K562 (cell line): ENCODE results near the gene CHAD. TPM values are rescaled to one million over a fixed set of nuclear protein-coding genes. Genes with fewer than 3 reads are reported as not detected.

Experiments used
- ATAC-seq: fragments of 200-7000 bp; cut with Tn5 transposase; 3 replicates; pipeline ENCODE4 v1.9.1; 2020; ENCODE audit warnings: moderate library complexity
- BruUV-seq: library from RNA; stranded (reverse); fragments of 400-500 nt; replicated peaks from 2 replicates; lab custom pipeline; 2021; lab: Mats Ljungman, UMichigan
- CTCF ChIA-PET: fragments of 300-600 bp; formaldehyde crosslinking; extraction: SDS; loops from one replicate; lab custom pipeline; 2021; ENCODE audit warnings: low intra/inter-chr PET ratio; lab: Yijun Ruan, JAX
- POLR2A ChIA-PET: fragments of 300-600, 350-650 bp; sonication (Branson Sonifier 250); formaldehyde crosslinking; extraction: SDS; loops from one replicate; lab custom pipeline; 2021; ENCODE audit warnings: antibody characterized with exemption, inconsistent platforms; lab: Yijun Ruan, JAX
- DNase-seq, 4 experiments: peaks; one replicate each; pipeline versions ENCODE4 v3.0.0 to v3.0.0-alpha.2; 2011 to 2018; ENCODE audit warnings: low spot score in 3 of 4, mixed read lengths in 3 of 4; ENCODE audit errors: extremely low read depth in 1 of 4
- FAIRE-seq: peaks from 2 replicates; lab custom pipeline; 2011; peaks lifted over from hg19 to GRCh38; lab: Jason Lieb, UNC
- H2AFZ ChIP-seq: 2 replicates; pipeline ENCODE4 v1.6.0; 2011; ENCODE audit warnings: low read depth, low read length, control low read depth, inconsistent platforms
- H3K27ac ChIP-seq: fragments of 200-600 bp; 3 replicates; pipeline ENCODE4 v1.8.0; 2011; ENCODE audit warnings: low read depth, mild to moderate bottlenecking, control low read depth, inconsistent platforms, low read length, moderate library complexity, mixed read lengths; ENCODE audit errors: extremely low read depth
- H3K27me3 ChIP-seq, 2 experiments: fragments of 300-600 bp in 1 of 2; 2 replicates in 1 of 2; 3 replicates in 1 of 2; pipeline versions ENCODE4 v1.6.0 to v1.8.0; 2011; ENCODE audit warnings: inconsistent platforms in 2 of 2, low read length in 2 of 2, mild to moderate bottlenecking in 1 of 2, mixed read lengths in 1 of 2, moderate library complexity in 1 of 2; ENCODE audit not compliant: control insufficient read depth in 2 of 2, insufficient read depth in 2 of 2
- H3K36me3 ChIP-seq: fragments of 300-600 bp; 3 replicates; pipeline ENCODE4 v1.8.0; 2011; ENCODE audit warnings: mild to moderate bottlenecking, low read length, inconsistent platforms; ENCODE audit not compliant: control insufficient read depth, insufficient read depth
- H3K4me1 ChIP-seq, 2 experiments: fragments of 200-600 bp in 1 of 2; replicated peaks in 1 of 2; 2 replicates in 1 of 2; 3 replicates in 1 of 2; pipeline versions ENCODE4 v1.5.1 to v1.8.0; 2011; ENCODE audit warnings: inconsistent platforms in 2 of 2, low read length in 2 of 2, mild to moderate bottlenecking in 1 of 2, mixed read lengths in 1 of 2, moderate library complexity in 1 of 2; ENCODE audit not compliant: control insufficient read depth in 2 of 2, insufficient read depth in 2 of 2
- H3K4me2 ChIP-seq: 2 replicates; pipeline ENCODE4 v1.6.1; 2011; ENCODE audit warnings: low read length, control low read depth, inconsistent platforms, mixed read lengths; ENCODE audit not compliant: insufficient read depth
- H3K4me3 ChIP-seq: fragments of 200-600 bp; sonication (generic), shearing (Covaris generic); 2 replicates; pipeline ENCODE4 v1.5.1; 2016; ENCODE audit warnings: control low read depth, inconsistent platforms
- H3K79me2 ChIP-seq: fragments of 200-600 bp; 3 replicates; pipeline ENCODE4 v1.8.0; 2011; ENCODE audit warnings: low read length, inconsistent platforms; ENCODE audit not compliant: control insufficient read depth, insufficient read depth
- H3K9ac ChIP-seq, 2 experiments: 2 replicates each; pipeline versions ENCODE4 v1.6.0 to v1.6.1; 2011; ENCODE audit warnings: low read depth in 2 of 2, low read length in 2 of 2, control low read depth in 1 of 2, inconsistent platforms in 1 of 2, mild to moderate bottlenecking in 1 of 2, mixed read lengths in 1 of 2; ENCODE audit not compliant: insufficient read depth in 1 of 2
- H3K9me1 ChIP-seq: one replicate; pipeline ENCODE4 v1.6.0; 2011; ENCODE audit warnings: inconsistent platforms, mild to moderate bottlenecking, low read length, moderate library complexity; ENCODE audit not compliant: control insufficient read depth, insufficient read depth
- H3K9me3 ChIP-seq: replicated peaks from 2 replicates; pipeline ENCODE4 v1.5.1; 2011; ENCODE audit warnings: low read depth, low read length, inconsistent platforms; ENCODE audit not compliant: control insufficient read depth, insufficient read depth
- H4K20me1 ChIP-seq: replicated peaks from 2 replicates; pipeline ENCODE4 v1.6.1; 2011; ENCODE audit warnings: low read length, inconsistent platforms, mixed read lengths; ENCODE audit not compliant: control insufficient read depth, insufficient read depth
- AFF1 ChIP-seq, 2 experiments: fragments of 450-650 bp; IDR thresholded peaks; 2 replicates each; pipeline ENCODE4 v1.6.1; 2018; ENCODE audit warnings: mild to moderate bottlenecking in 2 of 2, low read depth in 1 of 2; ENCODE audit not compliant: partially characterized antibody in 2 of 2
- CBX5 ChIP-seq: IDR thresholded peaks from 2 replicates; pipeline ENCODE4 v1.6.1; 2014; ENCODE audit warnings: low read depth, borderline replicate concordance
- PTBP1 ChIP-seq: fragments of 200-400 bp; formaldehyde crosslinking; IDR thresholded peaks from 2 replicates; pipeline ENCODE4 v1.6.1; 2017; ENCODE audit warnings: low read depth, low read length
- PTRF ChIP-seq: fragments of 450-650 bp; IDR thresholded peaks from 2 replicates; pipeline ENCODE4 v1.6.1; 2016; ENCODE audit warnings: mild to moderate bottlenecking, missing genetic modification characterization, missing compliant biosample characterization
- REST ChIP-seq, 2 experiments: fragments of 450-650 bp; formaldehyde crosslinking in 1 of 2; IDR thresholded peaks; 2 replicates each; pipeline versions ENCODE4 v1.4.0 to v1.6.1; 2014 to 2020; ENCODE audit warnings: mild to moderate bottlenecking in 2 of 2, borderline replicate concordance in 1 of 2, low read depth in 1 of 2
- SPI1 ChIP-seq: IDR thresholded peaks from 2 replicates; pipeline ENCODE4 v1.6.1; 2011; ENCODE audit warnings: low read depth, low read length, control low read depth, borderline replicate concordance
- TEAD2 ChIP-seq: fragments of 450-650 bp; IDR thresholded peaks from 2 replicates; pipeline ENCODE4 v1.6.1; 2016; ENCODE audit warnings: missing genetic modification characterization, control low read depth, missing compliant biosample characterization
- WGBS: fragments of 100-300 bp; shearing (Covaris generic); methylation state at CpG from one replicate; pipeline ENCODE4 v1.1.6; 2016; ENCODE audit warnings: low coverage, mixed read lengths; ENCODE audit not compliant: insufficient coverage; ENCODE audit errors: missing lambda C conversion rate; 5-methylcytosine and 5-hydroxymethylcytosine counted together
- in situ Hi-C: fragments of 300-500 bp; cut with MboI; formaldehyde crosslinking; loops from 4 replicates; pipeline ENCODE4 v1.15.0; 2018; ENCODE audit warnings: inconsistent platforms, mixed read lengths
- intact Hi-C: fragments of 100-400 bp; cut with micrococcal nuclease; formaldehyde crosslinking; loops from 2 replicates; pipeline ENCODE4 v1.14.2; 2022
- polyA plus RNA-seq, 8 experiments: library from polyadenylated mRNA; depleted of rRNA in 4 of 8; stranded (reverse) in 5 of 8; unstranded in 3 of 8; fragments of >200 nt; fragmentation: Nextera tagmentation in 2 of 8; fragmentation: Illumina TruSeq in 1 of 8; extraction: Ambion mirVana in 2 of 8; extraction: Trizol in 1 of 8; gene quantifications; 2 replicates each; pipeline versions ENCODE4 v1.2.1 to v1.2.3, GENCODE V29; 2011 to 2014; ENCODE audit warnings: inconsistent platforms in 1 of 8, missing spikeins in 1 of 8
- total RNA-seq, 7 experiments: library from RNA; depleted of rRNA in 6 of 7; stranded (reverse); fragments of >200 nt in 6 of 7; fragmentation: Illumina TruSeq in 2 of 7; extraction: Trizol in 2 of 7; gene quantifications; 2 replicates each; pipeline versions ENCODE4 v1.2.1 to v1.2.3, GENCODE V29; 2011 to 2021; ENCODE audit warnings: low replicate concordance in 1 of 7

Gene CHAD
- total and polyA plus RNA-seq, 9 of the 15 experiments (the other 6 are each of a cell fraction or from before 2014, with no cell fraction given), result not detected

GRCh38 chr17:50467114-50467854 lies 1.4 kb downstream of the CHAD start:
- Histone ChIP-seq H3K4me2 (no peak overlapping the region), H3K79me2 (no peaks in the 10 kb centered on the region), H3K9me3 (no peaks in the 10 kb centered on the region), H3K4me1 (peaks cover 0 to 25% of the 10 kb centered on the region in 2 experiments; a peak in 2 of 5 replicates), H3K27me3 (peaks cover 24 to 84% of the 10 kb centered on the region in 2 experiments; a peak in 4 of 5 replicates), H4K20me1 (peaks cover 14% of the 10 kb centered on the region), H3K9me1 (no peaks in the 10 kb centered on the region), H2AFZ (no peak overlapping the region), H3K9ac (no peak overlapping the region), H3K27ac (no peak overlapping the region), H3K4me3 (no peak overlapping the region), H3K36me3 (no peaks in the 10 kb centered on the region)
- intact Hi-C loops (no loop called here), in situ Hi-C loops (no loop called here)
- WGBS, result 6% methylated on average over 7 of the region's 7 CpGs
- ChIA-PET POLR2A (no interaction called here), CTCF (no interaction called here)
- ATAC-seq (no peak), FAIRE-seq (no peak), DNase-seq (no peak)
- BruUV-seq, result no TSS peak
- TF ChIP-seq AFF1 (IDR thresholded peaks at IDR 0.05; ENCODE audit: low read depth in 1 of 2, partially characterized antibody in 2 of 2), result no peak
- no peak for TF ChIP-seq TEAD2
- TF ChIP-seq REST (IDR thresholded peaks at IDR 0.05; ENCODE audit: borderline replicate concordance), result no peak
- no peak for TF ChIP-seq REST (CRISPR knock-in tag; IDR thresholded peaks at IDR 0.05; ENCODE audit: low read depth)
- no peak for TF ChIP-seq SPI1
- no peak for TF ChIP-seq PTRF
- TF ChIP-seq CBX5, result no peak
- TF ChIP-seq PTBP1, result no peak
